ENCODE measurements around the gene KCNB1.

The KCNB1 gene

DNA sequence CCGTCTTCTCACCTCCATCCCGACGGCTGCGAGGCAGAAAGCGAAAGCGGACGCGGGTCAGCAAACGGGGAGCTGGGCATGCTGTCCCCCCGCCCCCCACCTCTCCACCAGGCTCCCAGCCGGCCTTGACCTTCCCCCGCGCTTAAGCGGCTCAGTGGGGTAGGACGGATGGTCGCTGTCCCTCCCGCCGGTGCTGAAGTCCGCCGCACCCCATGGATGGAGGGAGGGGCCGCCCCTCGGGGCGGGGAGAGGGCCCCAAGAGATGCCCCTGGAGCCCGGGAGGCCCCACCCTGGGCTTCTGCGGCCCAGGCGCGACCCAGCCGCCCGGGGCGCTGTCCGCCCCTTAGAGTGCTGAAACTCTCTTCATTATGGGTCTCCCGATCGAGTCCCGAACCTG lies at the start of gene KCNB1:
TSS of gene KCNB1 (minus strand) at position 48 of the 397 bp plus-strand sequence. CDS start 188 bp downstream, outside the sequence.
- DNase-seq: peak; percentile 64

DNA sequence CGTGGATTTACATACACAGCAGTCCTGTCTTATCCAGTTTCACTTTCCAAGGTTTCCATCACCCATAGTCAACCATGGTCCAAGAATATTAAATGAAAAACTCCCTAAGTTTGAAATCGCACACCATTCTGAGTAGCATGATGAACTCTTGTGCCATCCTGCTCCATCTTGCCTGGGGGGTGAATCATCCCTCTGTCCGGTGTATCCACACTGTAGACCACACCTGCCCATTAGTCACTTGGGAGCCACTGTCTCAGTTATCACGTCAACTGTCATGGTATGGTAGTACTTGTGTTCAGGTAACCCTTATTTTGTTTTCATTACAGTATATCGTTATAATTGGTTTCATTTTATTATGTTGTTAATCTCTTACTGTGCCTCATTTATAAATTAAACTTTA lies 47.0 kb upstream of the KCNB1 start:
- no peak for DNase-seq

DNA sequence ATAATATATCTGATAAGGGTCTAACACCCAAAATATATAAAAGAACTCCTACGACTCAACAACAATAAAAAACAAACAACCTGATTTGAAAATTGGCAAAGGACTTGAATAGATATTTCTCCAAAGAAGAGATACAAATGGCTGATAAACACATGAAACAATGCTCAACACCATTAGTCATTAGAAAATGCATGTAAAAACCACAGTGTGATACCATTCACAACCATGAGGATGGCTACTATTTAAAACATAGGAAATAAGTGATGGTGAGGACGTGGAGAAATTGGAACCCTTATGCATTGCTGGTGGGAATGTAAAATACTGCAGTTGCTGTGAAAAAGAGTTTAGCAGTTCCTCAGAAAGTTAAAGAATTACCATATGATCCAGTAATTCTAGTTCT lies 44.1 kb upstream of the KCNB1 start:
- DNase-seq: no peak

DNA sequence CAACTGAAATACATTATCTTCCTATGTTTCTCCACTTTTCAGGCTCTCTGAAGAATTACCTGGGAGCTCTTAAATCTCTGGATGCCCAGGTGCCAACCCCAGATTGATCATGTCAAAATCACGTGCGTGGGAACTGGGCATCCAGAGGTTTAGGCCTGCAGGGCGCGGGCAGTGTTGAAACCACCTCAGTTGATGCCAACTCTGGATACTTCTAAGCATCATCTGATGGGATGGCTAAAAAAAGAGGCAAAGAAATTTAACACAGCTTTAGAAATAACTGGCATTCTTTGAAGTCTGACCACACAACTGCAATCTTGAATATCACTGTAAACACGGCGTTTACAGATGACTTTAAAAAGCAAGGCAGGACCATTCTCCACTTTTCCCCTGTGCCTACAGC lies 43.6 kb upstream of the KCNB1 start:
- no peak for DNase-seq

DNA sequence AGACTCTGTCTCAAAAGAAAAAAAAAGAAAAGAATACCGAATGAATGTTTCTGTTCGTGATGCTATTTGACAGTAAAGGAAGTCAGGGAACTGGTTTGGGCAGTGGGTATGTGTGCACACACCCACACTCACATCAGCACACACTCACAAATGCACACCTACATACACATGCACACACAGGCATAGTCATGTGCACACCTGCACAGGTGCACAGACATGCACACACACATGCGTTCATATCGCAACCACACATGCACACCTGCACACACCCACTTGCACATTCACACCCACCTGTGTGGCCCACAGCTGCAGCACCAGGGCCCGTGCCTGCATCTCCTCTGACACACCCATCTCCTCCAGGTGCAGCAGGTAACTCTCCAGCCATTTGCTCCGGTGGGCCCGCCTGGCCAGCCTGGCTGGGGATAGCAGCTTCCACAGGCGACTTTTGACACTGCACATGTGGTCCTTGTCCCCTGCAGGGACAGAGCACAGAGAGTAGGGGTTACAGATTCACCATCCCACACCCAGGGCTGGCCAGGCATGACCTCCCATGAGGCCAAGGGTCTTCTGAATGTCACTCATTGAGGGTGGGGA lies 41.4 kb upstream of the KCNB1 start:
- DNase-seq: no peak

DNA sequence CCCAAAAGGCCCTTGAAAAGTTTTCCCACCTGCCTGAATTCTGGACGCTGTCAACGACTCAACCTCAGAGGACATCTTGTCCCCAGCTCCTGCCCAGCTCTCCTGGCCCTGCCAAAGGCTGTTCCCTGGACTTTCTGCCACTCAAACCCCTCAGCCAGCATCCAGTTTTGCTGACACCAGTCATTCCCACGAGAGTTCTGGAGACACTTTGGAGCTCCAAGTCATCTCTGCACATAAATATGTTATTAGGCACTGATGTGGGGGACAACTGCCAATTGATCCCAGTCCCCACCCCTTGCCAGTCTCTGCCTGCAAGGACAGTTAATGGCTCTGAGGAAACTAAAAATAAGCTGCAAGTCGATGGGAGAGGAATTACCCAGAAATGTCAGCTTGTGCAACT lies 38.9 kb upstream of the KCNB1 start:
- DNase-seq: no peak

DNA sequence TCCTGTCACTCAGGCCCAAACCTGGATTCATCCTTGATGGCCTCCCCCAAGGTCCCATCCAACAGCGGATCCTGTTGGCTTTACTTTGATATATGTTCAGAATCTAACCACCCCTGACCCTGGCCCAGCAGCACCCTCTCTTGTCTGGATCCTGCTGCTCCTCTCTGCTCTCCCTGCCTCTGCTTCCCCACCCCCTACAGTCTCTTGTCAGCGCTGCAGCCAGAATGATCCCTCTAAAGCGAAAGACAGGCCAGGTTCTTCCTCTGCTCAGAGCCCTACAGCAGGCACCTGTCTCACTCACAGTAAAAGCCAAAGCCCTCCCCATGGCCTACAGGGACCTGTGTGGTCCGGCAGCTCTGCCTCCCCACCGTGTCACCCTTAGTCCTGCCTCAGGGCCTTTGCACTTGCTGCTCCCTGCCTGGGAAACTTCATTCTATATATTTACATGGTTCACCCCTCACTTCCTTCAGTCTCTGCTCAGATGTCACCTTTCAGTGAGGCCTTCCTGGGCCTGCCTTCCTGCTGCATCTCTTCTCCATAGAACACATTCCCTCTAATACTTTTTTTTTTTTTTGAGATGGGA lies 37.4 kb upstream of the KCNB1 start:
- DNase-seq: no peak

DNA sequence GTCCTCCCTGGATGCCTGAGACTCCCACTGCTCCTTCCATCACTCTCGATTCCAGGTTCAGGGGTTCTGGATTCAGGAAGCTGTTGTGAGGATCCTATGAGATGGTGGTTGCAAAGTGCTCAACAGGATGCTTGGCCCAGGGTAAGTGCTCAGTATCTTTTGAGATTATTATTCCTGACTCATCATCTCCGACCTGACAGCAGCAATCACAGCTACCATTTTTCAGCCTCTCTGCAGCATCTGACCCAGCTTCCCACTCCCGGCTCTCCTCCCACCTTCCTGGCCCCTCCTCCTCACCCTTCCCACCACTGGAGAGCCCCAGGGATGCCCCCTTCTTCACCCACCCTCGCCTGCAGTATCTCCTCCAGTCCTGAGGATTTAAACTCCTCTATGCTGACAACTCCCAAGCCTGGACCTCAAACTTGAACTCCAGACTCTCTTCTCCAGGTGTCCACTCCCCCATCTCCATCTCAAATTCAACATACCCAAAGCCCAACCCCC lies 36.8 kb upstream of the KCNB1 start:
- DNase-seq: no peak

DNA sequence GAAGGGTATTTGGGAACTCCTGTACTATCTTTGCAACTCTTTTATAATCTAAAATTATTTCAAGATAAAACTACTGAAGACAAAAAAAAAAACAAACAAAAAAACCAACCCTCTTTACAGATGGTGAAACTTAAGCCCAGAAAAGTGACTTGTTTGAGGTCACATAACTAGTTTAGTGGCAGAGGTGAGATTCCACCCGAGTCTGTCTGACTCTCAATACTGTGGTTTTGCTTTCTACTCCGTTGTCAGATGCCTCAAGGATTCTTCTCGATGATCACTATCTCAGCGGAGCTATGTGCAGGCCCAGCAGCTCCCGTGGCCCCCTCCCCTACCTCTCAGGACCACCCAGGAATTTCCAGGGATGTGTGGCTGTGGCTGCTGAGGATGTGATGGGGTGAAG lies 36.1 kb upstream of the KCNB1 start:
- no peak for DNase-seq

DNA sequence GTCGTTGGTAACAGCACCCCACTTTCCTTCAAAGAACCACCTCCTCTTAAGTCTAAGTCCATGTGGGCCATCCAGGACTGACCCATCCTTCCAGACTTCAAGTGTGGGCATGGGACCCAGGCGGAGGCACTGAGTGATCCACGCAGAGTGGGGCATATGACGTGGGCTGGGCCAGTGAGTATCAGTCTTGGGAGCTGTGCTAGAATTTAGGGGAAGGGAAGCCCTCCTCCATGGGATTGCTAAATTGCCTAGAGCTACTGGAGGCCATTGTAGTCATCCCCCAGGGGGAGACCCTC lies 35.3 kb upstream of the KCNB1 start:
- no peak for DNase-seq

DNA sequence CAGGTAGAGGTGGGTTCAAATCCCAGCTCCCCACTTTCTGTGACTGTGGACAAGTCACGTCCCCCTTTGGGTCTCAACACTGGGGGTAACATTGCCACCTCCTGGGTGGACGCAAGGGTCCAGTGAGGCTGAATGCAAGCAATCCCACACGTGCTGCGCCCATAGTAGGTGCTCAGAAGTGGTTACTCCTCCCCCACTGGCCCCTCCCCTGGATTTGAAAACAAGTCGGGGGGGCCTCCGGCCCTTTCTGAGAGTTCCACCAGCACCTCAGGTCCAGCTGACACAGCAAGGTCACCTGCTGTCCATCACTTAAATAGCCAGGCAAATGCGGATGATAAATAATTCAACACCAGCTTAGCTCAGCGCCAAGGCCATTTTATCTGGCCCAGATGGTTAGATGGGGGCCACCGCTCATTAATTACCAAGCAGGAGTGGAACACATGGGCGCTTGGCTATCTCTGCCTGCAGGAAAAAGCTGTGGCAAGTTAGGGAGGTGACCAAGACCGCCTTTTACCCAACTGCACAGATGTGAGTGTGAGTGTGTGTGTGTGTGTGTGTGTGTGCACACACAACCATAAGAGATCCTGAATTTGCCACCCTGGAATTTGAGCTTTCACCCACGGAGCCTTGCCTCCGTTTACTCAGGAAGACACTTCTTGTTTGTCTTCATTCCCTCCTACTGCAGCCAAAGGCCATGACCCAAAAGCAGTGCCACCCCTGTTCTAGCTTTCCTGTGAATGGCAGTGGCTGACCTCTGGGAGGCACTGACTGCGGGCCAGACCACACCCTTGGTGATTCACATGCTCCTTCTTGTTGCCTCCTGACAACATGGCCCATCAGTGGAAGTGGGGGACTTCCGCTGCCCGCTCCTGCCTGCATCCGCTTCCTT lies 34.7 kb upstream of the KCNB1 start:
- no peak for DNase-seq

DNA sequence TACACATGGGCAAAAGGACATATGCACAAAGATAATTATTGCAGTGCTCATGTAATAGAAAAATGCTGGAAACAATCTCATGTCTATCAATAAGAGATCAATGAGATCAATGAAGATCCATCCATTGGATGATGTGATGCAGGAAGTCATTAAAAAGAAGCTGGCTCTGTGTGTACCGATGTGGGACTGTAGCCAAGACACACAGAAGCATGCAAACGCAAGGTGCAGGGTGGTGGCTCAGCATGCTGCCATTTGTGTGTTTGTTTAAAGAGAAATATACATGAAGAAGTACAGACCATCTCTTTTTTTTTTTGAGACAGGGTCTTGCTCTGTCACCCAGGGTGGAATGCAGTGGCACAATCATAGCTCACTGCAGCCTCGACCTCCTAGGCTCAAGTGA lies 33.1 kb upstream of the KCNB1 start:
- no peak for DNase-seq

DNA sequence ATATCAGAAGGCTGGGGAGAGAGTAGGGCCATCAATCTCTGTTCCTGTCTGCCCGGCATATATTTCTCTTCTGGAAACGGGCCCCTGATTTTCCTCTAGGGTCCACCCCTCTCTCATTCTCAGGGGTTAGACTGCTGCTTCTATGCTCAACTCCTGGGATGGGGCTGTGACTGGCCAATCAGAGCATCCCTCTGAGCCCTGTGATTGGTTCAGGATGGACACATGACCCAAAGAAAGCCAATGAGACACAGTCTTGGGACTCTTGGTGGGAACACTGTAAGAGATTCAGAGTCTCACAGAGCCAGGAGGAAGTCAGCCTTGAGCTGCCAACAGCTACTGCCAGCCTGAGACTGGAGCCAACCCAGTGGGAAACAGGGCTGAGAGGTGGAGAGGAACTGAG lies 31.0 kb upstream of the KCNB1 start:
- no peak for DNase-seq

DNA sequence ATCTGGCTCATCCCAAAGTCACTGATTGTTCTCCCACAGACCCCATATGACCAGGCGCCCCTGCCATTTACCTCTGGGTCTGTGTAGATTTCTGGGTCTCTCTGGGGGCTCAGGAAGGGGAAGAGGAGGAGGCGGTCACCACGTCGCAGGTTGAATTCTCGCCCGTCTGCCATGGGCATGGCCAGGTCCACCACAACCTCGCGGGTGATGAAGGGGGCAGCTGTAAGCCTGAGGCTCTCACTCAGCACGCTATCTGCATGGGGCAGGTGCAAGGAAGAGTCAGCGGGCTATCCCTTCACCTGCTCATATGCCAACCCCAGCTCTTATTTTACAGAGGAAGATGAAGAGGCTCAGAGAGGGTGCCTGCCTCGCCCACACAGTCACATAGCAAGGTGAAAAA lies 30.5 kb upstream of the KCNB1 start:
- no peak for DNase-seq

DNA sequence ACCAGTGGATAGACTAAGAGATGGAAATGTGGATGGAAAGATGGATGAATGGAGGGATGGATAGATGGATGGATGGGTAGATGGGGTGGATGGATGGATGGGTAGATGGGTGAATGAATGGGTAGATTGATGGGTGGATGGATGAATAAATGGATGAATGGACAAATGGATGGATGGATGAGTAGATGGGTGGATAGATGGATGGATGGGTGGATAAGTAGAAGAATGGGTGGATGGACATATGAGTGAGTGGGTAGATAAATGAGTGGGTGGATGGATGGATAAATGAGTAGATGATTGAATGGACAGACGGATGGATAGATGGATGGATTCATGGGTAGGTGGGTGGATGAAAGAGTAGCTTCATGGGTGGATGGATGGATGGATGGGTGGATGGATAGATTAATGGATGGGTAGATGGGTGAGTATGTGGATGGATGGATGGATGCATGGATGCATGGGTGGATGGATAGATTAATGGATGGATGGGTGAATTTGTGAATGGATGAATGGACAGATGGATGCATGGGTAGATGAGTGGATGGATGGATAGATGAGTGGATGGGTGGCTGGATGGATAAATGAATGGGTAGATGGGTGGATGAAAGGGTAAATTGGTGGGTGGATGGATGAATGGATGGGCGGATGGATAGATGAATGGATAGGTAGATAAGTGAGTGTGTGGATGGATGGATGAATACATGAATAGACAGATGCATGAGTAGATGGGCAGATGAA lies 29.5 kb upstream of the KCNB1 start:
- DNase-seq: no peak

DNA sequence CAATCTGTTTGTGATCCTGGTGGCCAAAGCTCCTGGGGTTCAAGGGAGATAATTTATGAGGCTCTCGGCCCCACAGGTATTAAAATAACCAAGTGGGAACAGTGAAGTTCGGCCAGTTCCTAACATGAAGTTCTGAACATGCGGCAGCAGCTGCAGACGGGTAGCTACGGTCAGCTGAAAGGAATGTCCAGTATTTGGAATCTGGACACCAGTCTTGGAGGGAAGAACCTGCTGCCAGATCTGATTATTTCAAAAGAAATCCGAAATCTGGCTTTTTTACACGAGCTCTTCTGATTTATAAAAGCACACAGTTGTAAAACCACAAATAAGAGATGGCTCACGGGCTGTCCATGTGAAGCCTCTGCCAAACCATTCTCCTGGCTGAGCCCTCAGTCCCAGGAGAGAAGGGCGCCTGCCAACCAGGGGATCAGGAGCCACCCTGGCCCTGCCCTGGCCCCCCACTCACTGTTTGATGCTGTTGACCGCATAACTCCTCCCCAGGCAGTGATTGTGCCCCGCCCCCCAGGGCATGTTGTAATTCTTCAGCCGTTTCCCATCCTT lies 28.2 kb upstream of the KCNB1 start:
- DNase-seq: no peak

DNA sequence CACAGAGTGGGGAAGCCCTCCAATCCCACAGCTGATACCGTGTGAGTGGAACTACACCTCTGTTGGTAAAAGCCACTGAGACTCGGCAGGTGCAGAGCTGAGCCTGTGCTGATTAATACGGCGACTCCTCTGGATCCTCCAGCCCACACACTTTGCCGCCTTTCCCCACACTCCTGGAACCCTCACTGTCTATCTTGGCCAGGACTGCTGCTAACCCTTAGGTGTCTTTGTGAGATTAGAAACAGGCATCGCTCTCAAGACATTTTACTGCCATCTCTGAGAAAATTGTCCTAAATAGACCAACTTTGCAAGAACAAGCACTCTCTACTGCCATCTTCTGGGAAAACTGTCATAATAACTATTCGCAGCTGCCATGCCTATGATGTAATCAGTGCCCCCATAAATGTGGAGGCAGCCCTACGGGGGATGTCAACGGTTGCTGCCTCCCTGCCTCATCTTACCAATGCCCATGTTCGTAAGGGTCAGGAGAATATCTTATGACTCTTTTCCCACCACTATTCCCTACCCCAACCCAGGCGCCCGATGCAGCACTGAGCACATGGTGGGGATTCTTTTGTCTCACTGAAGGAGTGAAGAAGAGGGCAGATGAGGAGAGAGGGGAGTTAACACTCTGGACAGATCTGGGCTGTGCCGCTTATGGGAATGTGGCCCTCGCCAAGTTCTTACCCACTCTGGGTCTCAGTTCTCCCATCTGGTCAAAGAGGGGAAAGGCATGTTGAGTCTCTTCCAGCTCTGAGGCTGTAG lies 26.1 kb upstream of the KCNB1 start:
- no peak for DNase-seq

DNA sequence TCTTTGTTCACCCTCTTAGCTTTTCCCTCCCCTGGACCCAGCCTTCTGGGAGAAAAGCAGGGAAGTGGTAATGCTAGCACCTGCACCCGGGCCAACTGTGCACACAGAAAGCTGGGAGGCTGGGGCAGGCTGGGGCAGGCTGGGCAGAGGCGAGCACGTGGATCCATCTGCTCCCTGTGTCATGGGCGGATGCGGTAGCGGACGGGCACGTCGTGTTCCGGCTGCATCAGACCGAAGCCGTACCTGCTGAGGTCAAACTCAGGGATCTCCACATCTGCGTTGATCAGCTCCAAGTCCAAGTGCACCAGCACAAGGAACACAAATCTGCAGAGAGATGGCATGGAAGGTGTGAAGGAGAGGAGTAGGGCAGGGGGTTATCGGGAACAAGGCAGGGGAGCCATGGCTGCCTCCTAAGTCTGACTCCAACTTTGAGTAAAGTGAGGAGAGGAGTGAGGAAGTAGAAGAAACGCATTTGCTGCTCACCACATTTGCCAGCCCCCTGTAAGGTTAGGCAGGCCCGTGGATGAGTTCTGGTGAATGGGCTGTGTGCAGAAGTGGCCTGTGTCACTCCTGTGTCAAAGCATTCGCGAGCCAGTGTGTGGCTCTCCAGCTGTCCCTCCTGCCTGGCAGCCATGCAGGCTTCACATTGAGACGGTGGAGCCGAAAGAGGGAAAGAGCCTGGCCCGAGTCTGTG lies 25.4 kb upstream of the KCNB1 start:
- no peak for DNase-seq

DNA sequence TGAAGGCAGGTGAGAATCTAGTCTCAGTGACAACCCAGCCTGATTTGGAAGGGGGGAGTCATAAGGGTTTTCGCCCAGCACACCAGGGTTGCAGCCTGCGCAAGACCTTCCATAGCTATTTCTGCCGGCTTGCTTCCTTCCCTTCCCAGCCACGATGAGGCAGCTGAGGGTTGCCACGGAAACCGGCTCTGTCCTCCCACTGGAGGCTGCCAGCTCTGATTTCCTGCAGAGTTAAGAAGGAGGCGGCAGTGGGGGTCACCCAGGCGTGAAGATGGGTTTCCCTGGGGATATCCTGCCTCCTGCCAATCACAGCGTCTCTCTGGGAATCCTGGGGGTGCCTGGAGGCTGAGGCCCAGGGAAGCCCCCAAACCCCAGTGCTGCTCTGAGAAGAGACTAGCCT lies 23.1 kb upstream of the KCNB1 start:
- peak; percentile 11 for DNase-seq

DNA sequence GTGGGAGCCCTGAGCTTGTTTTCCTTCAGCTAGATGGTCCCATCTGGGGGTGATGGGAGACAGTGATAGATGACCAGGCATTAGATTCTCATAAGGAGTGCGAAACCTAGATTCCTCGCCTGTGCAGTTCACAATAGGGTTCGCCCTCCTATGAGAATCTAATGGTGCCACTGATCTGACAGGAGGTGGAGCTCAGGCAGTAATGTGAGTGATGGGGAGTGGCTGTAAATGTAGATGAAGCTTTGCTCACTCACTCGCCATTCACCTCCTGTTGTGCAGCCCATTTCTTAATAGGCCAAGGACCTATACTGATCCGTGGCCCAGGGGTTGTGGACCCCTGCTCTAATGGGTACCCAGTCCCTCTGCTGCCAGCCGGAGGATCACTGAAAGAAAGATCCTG lies 20.7 kb upstream of the KCNB1 start:
- DNase-seq: no peak

DNA sequence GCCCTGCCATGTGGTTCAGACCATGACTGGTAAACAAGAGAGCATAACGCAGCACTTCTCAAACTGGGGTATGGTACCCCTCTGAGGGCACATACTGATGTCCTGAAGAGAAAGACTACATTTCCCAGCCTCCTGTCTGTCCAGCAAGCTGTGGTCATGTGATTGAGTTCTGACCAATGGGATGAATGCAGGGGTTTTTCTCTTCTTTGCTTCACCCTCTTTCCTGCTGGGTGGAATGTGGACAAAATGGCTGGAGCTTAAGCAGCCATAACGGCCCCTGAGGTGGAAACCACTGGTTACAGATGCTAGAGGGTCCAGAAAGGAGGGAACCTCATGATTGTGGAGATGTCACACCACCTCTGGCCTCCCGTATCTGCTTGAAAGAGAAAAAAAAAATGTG lies 19.4 kb upstream of the KCNB1 start:
- DNase-seq: no peak

DNA sequence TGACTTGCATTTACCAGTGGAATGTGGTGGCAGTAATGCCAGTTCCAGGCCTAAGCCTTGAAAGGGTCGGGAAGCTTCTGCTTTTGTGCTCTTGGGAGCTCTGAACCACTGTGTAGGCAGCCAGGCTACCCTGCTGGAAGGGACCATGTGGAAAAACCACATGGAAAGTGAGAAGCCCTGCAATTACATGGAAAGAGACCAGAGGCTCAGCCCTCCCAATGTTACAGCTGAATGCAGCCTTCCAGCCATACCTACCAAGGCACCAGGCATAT lies 14.9 kb upstream of the KCNB1 start:
- DNase-seq: no peak
